Ishikawa (cell line): ENCODE measurements around the gene PRRG3.

Experiments used
- CEBPB ChIP-seq: IDR thresholded peaks from 2 replicates; pipeline ENCODE4 v1.6.1; 2012
- CREB1 ChIP-seq: IDR thresholded peaks from 2 replicates; pipeline ENCODE4 v1.6.1; 2012; ENCODE audit warnings: low read depth
- EGR1 ChIP-seq: IDR thresholded peaks from 2 replicates; pipeline ENCODE4 v1.6.1; 2012
- EP300 ChIP-seq: IDR thresholded peaks from 2 replicates; pipeline ENCODE4 v1.6.1; 2012; ENCODE audit warnings: borderline replicate concordance
- FOXM1 ChIP-seq: IDR thresholded peaks from 2 replicates; pipeline ENCODE4 v1.6.1; 2012; ENCODE audit warnings: low read depth, borderline replicate concordance
- NFIC ChIP-seq: IDR thresholded peaks from 2 replicates; pipeline ENCODE4 v1.6.1; 2012
- RAD21 ChIP-seq: IDR thresholded peaks from 2 replicates; pipeline ENCODE4 v1.6.1; 2012; ENCODE audit warnings: low read depth
- TAF1 ChIP-seq: IDR thresholded peaks from 2 replicates; pipeline ENCODE4 v1.6.1; 2012; ENCODE audit warnings: low read depth, mild to moderate bottlenecking
- TCF12 ChIP-seq: IDR thresholded peaks from 2 replicates; pipeline ENCODE4 v1.6.1; 2012; ENCODE audit warnings: low read depth
- TEAD4 ChIP-seq: IDR thresholded peaks from 2 replicates; pipeline ENCODE4 v1.6.1; 2012
- USF1 ChIP-seq: IDR thresholded peaks from 2 replicates; pipeline ENCODE4 v1.6.1; 2012
- YY1 ChIP-seq: IDR thresholded peaks from 2 replicates; pipeline ENCODE4 v1.6.1; 2012; ENCODE audit warnings: low read depth
- ZBTB7A ChIP-seq: IDR thresholded peaks from 2 replicates; pipeline ENCODE4 v1.6.1; 2012; ENCODE audit warnings: low read depth
- TF ChIP-seq, protein P1 (sequence below): IDR thresholded peaks from 2 replicates; pipeline ENCODE4 v1.6.1; 2012; ENCODE audit warnings: low read depth, mild to moderate bottlenecking
- TF ChIP-seq, protein P2 (sequence below): IDR thresholded peaks from 2 replicates; pipeline ENCODE4 v1.6.1; 2012

PRRG3 gene

GRCh38 chrX:151746502-151746901 is 51.2 kb downstream of the PRRG3 start:
- TF ChIP-seq NFIC, result no peak
- no peak for TF ChIP-seq USF1
- TF ChIP-seq, protein P1, sequence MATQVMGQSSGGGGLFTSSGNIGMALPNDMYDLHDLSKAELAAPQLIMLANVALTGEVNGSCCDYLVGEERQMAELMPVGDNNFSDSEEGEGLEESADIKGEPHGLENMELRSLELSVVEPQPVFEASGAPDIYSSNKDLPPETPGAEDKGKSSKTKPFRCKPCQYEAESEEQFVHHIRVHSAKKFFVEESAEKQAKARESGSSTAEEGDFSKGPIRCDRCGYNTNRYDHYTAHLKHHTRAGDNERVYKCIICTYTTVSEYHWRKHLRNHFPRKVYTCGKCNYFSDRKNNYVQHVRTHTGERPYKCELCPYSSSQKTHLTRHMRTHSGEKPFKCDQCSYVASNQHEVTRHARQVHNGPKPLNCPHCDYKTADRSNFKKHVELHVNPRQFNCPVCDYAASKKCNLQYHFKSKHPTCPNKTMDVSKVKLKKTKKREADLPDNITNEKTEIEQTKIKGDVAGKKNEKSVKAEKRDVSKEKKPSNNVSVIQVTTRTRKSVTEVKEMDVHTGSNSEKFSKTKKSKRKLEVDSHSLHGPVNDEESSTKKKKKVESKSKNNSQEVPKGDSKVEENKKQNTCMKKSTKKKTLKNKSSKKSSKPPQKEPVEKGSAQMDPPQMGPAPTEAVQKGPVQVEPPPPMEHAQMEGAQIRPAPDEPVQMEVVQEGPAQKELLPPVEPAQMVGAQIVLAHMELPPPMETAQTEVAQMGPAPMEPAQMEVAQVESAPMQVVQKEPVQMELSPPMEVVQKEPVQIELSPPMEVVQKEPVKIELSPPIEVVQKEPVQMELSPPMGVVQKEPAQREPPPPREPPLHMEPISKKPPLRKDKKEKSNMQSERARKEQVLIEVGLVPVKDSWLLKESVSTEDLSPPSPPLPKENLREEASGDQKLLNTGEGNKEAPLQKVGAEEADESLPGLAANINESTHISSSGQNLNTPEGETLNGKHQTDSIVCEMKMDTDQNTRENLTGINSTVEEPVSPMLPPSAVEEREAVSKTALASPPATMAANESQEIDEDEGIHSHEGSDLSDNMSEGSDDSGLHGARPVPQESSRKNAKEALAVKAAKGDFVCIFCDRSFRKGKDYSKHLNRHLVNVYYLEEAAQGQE, result no peak
- TF ChIP-seq YY1, result no peak
- no peak for TF ChIP-seq EP300
- TF ChIP-seq TCF12, result no peak
- TF ChIP-seq CREB1, result no peak
- no peak for TF ChIP-seq RAD21

DNA sequence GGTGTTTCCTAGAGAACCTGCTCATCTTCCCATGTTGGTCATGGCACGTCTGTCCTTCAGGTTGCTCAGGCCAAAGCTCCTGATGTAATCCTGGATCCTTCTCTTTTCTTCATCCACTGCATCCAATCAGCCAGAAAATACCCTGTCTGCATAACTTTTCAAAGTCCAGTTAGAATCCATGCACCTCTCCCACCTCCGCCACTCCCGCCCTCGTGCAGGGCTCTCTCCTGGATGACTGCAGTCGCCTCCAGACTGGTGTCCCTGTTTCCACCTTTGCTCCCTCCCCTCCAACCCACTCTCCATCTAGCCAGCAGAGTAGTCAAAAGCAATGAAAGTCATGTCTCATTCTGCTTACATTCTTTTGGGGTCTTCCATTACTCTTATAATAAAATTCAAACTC is 55.3 kb downstream of the PRRG3 start:
- TF ChIP-seq TCF12, result no peak
- TF ChIP-seq EGR1, result no peak
- TF ChIP-seq, protein P2, sequence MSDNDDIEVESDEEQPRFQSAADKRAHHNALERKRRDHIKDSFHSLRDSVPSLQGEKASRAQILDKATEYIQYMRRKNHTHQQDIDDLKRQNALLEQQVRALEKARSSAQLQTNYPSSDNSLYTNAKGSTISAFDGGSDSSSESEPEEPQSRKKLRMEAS, result no peak
- no peak for TF ChIP-seq CREB1

DNA sequence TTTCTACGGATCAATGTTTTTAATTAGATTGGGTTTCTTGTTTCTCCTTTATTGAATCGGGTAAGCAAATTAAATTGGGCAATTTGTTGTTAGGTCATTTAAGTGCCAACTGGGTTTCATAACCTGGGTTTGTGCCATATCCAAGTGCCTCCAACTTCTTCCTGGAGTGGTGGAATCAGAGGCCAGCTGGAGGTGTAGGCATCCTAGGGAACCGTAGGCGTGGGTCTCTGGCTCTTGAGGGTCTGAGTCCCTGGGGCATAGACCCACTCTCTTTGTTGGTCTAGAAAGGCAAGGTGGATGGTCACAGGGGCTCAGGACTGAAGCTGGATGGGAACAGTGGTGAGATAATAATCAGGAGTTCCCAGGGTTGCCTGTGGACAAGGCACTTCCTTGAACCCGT is 57.6 kb downstream of the PRRG3 start:
- TF ChIP-seq ZBTB7A, result no peak
- TF ChIP-seq CEBPB, result no peak
- TF ChIP-seq USF1, result no peak
- no peak for TF ChIP-seq RAD21

DNA sequence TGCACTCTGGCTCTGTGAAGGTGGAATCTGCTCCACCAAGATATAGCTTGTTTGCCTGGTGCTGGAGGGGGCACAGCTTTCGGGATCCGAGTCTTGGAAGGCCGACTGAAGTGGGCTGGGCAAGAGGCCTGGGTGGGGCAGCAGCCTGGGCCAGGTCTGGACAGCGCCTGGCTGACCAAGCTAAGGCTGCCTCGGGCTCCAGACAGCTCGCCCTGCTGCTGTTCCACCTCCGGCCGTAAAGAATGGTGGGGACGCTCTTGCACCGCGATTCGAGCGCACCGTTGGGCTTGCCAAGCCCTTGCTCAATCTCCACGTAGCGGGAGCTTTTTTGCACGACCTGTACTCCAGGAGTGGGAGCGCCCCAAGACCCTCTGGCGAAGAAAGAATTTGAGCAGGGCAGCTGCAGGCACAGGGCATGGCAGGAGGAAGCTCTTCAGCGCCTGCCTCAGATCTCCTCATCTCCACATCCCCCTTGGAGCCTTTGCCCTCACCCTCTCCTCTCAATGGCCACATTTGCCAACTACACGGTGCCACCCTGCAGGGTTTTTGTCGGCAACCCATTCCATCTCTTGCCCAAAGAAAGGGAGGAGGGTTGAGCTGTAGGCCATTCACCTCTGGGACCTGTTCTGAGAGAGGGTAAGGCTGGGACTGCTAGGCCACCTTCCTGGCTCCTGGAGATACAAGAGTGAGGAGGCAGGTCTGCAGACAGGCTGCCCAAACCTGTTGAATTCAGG is 58.2 kb downstream of the PRRG3 start:
- TF ChIP-seq TEAD4 (no peak), CEBPB (peak; percentile 81), EGR1 (no peak), USF1 (no peak), RAD21 (peak; percentile 87), EP300 (no peak), TCF12 (no peak), TAF1 (no peak), YY1 (no peak), NFIC (peak; percentile 45), FOXM1 (no peak), CREB1 (no peak), ZBTB7A (no peak)
- TF ChIP-seq, protein P2, result no peak
- TF ChIP-seq, protein P1, result peak; percentile 67

DNA sequence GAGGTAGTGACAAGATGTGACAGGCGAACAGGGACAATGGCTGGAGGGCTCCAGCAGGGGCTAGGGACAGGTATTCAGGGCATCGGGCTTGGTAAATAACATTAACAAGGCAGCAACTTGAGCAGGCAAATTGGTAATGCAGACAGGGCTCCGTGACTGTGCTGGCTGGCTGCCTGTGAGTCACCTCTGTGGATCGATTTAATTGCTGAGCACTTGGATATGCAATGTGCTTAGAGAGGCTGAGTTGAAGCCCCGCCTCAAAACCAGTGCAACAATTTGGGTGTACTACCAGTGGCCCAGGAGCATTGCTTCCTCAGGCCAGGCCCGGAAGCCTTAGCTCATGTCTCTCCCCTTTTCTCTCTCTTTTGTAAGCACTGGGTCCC is 58.8 kb downstream of the PRRG3 start:
- TF ChIP-seq ZBTB7A, result no peak
- no peak for TF ChIP-seq YY1
- no peak for TF ChIP-seq USF1
- TF ChIP-seq EP300, result no peak
- TF ChIP-seq TCF12, result no peak
- TF ChIP-seq, protein P2, result no peak
- TF ChIP-seq RAD21, result no peak
- no peak for TF ChIP-seq CEBPB
- TF ChIP-seq TAF1, result no peak
- TF ChIP-seq FOXM1, result no peak
- TF ChIP-seq, protein P1, result no peak
- no peak for TF ChIP-seq EGR1
- no peak for TF ChIP-seq NFIC
- no peak for TF ChIP-seq TEAD4
- TF ChIP-seq CREB1, result no peak
